Measurements from ENCODE around the gene PGK2.

GRCh38 chr6:49801525-49801924 is 14.4 kb upstream of the PGK2 start:
- TF ChIP-seq, protein P1, sequence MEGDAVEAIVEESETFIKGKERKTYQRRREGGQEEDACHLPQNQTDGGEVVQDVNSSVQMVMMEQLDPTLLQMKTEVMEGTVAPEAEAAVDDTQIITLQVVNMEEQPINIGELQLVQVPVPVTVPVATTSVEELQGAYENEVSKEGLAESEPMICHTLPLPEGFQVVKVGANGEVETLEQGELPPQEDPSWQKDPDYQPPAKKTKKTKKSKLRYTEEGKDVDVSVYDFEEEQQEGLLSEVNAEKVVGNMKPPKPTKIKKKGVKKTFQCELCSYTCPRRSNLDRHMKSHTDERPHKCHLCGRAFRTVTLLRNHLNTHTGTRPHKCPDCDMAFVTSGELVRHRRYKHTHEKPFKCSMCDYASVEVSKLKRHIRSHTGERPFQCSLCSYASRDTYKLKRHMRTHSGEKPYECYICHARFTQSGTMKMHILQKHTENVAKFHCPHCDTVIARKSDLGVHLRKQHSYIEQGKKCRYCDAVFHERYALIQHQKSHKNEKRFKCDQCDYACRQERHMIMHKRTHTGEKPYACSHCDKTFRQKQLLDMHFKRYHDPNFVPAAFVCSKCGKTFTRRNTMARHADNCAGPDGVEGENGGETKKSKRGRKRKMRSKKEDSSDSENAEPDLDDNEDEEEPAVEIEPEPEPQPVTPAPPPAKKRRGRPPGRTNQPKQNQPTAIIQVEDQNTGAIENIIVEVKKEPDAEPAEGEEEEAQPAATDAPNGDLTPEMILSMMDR (IDR thresholded peaks at IDR 0.05) = no peak
- TF ChIP-seq POLR2A (IDR thresholded peaks at IDR 0.05) (no peak), POLR2AphosphoS5 (IDR thresholded peaks at IDR 0.05) (no peak)
